ENCODE results near the gene SH2D3C.

The SH2D3C gene

GRCh38 chr9:127808347-127809001 lies 30.0 kb upstream of the SH2D3C start:
- no peak for DNase-seq (ENCODE audit: low spot score)

GRCh38 chr9:127806871-127807270 lies 28.4 kb upstream of the SH2D3C start:
- DNase-seq (ENCODE audit: low spot score), result no peak

- no peak for DNase-seq (ENCODE audit: low spot score)
Observed at GRCh38 chr9:127805620-127806019, 27.2 kb upstream of the SH2D3C start.

- DNase-seq (ENCODE audit: low spot score), result peak; percentile 63
Observed at GRCh38 chr9:127803507-127804352, 25.3 kb upstream of the SH2D3C start.

- peak; percentile 97 for DNase-seq (ENCODE audit: low spot score)
Observed at GRCh38 chr9:127802576-127803443, 24.3 kb upstream of the SH2D3C start, which contains the start of gene FPGS. Gene FPGS (plus strand): TSS chr9:127802882. CDS start chr9:127802925, 43 bp downstream.

- no peak for DNase-seq (ENCODE audit: low spot score)
Observed at GRCh38 chr9:127801955-127802575, 23.6 kb upstream of the SH2D3C start.

GRCh38 chr9:127796852-127797370 lies 18.4 kb upstream of the SH2D3C start:
- no peak for DNase-seq (ENCODE audit: low spot score)

GRCh38 chr9:127796225-127796813 lies 17.9 kb upstream of the SH2D3C start:
- DNase-seq (ENCODE audit: low spot score), result no peak

- no peak for DNase-seq (ENCODE audit: low spot score)
Observed at GRCh38 chr9:127794001-127794791, 15.7 kb upstream of the SH2D3C start.

- DNase-seq (ENCODE audit: low spot score), result no peak
Observed at GRCh38 chr9:127793093-127793708, 14.7 kb upstream of the SH2D3C start.

- no peak for DNase-seq (ENCODE audit: low spot score)
Observed at GRCh38 chr9:127792417-127793031, 14.1 kb upstream of the SH2D3C start.

GRCh38 chr9:127791085-127791484 lies 12.6 kb upstream of the SH2D3C start:
- DNase-seq (ENCODE audit: low spot score), result no peak

- DNase-seq (ENCODE audit: low spot score), result no peak
Observed at GRCh38 chr9:127790094-127790855, 11.8 kb upstream of the SH2D3C start.

GRCh38 chr9:127789179-127789578 lies 10.7 kb upstream of the SH2D3C start:
- DNase-seq (ENCODE audit: low spot score), result no peak

- DNase-seq (ENCODE audit: low spot score), result no peak
Observed at GRCh38 chr9:127788337-127789011, 10.0 kb upstream of the SH2D3C start.

GRCh38 chr9:127786773-127787104 lies 8.3 kb upstream of the SH2D3C start:
- DNase-seq (ENCODE audit: low spot score), result peak; percentile 71

- peak; percentile 90 for DNase-seq (ENCODE audit: low spot score)
Observed at GRCh38 chr9:127785933-127786772, 7.7 kb upstream of the SH2D3C start, which contains the start of gene CDK9. Gene CDK9 (plus strand): TSS chr9:127786034. CDS start chr9:127786149, 115 bp downstream.

Measured in hepatic stellate cell (primary cell).